CD4-positive, alpha-beta T cell treated with Interferon alpha-2 for 1 hour (primary cell): ENCODE results near the gene SYCP2L.

Experiments
- DNase-seq, 2 donors: peaks; one replicate each; pipeline ENCODE4 v3.0.0-alpha.2; 2020 to 2022

SYCP2L gene

GRCh38 chr6:11011787-11012234 lies 125.0 kb downstream of the SYCP2L start:
- DNase-seq: no peak

- no peak for DNase-seq
These were observed 125.5 kb downstream of the SYCP2L start for GRCh38 chr6:11012295-11012754.

DNA sequence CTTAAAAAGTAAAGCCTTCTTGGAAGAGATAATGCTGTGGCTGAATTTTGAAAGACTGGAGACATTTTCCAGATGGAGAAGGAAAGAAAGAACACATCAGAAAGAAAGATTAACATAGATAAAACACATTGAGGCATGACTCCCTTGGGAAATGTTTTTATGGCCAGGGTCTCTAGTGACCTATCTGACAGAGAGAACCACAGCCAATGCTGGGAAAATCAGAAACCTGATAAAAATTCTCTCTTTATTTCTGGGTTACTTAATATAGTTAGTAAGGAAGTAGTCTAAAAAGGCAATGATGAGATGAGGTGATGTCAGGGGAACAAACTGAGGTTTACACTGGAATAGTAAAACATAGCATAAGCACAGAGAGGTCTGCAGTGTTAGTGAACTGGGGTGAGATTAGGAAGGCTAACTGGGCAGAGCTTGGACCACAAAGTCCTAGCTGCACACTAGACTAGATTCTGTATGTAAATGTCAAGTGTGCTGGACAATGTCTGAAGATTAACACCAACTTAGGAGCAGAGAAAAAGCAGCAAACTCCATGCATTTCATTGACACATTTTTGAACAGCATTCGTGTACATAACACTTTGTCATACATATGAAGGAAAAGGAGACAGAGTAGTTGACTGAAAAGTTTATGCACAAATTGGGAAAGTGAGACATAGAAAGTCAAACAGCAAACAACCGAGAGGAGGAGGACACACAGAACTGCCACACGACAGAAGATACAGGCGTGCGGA lies 126.3 kb downstream of the SYCP2L start:
- no peak for DNase-seq

- no peak for DNase-seq
These were observed 126.8 kb downstream of the SYCP2L start for GRCh38 chr6:11013721-11014070.

DNA sequence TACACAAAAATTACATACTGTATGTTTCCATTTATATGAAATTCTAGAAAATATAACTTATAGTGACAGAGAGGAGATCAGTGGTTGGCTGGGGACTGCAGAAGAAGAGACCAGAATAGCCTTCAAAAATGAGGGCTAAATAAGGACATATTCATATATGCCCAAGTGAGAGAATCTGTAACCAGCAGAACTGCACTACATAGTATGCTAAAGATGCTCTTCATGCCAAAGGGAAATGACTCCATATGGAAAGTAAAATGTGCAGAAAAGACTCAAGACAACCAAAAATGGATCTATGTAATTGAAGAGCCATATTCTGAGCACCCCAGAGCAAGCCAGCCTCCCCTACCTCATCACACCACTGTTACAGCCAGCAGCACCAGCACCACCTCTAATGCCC lies 128.2 kb downstream of the SYCP2L start:
- DNase-seq: no peak

DNA sequence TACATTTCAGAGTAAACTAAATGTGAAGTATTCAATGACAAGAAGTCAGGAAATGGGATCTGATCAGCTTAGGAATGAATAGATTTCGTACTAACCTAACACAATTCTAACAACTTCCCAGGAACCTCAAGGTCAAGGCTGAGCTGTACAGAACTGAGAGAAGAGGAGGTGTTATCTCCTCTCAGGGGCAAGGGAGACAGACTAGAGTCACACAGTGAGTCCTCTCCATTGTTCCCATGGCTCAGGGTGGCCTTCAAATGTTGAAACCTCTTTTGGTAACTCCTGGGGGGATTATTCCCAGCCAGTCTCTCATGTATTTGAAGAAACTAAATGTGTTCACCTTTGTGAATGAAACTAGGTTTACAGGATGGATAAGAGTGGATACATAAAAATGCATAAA lies 129.6 kb downstream of the SYCP2L start:
- no peak for DNase-seq

DNA sequence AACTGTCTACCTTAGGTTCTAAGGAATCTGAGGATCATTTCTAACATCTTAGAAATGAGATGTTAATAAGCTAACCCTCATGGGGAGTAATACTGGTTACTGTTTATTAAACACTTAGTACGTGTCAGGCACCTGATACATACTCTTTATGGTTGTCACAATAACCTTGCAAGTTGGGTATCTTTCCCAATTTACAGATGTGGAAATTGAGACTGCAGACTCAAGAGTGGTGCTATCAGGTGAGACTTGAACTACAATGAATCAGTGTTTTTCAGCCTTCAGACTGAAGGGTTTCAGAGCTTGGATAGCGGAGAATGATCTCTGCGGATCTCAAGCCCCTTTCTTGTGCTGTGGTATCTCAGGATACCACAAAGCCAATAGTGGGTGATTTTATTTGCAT lies 130.2 kb downstream of the SYCP2L start:
- DNase-seq: no peak

- no peak for DNase-seq
These were observed 131.4 kb downstream of the SYCP2L start for GRCh38 chr6:11018225-11018624.

- DNase-seq: no peak
These were observed 134.2 kb downstream of the SYCP2L start for GRCh38 chr6:11021003-11021402.

DNA sequence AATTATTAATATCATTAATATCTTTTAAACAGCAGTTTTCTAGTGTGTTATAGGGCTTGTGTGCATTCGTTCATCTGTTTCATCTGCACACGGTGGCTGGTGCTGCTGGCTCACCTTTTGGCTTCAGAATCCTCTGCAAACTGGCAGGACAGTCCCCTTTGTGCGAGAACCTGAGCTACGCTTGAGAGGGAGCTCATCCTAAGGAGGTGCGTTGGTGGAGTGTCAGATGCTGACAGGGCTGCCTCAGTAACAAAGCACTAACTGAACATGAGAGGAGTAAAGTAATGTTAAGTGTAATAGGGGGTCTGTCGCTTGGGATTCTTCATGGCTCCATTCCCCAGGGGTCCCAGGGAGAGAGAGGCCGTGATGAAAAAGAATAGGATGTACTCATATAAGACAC lies 134.9 kb downstream of the SYCP2L start:
- DNase-seq: no peak

GRCh38 chr6:11023032-11023431 lies 136.2 kb downstream of the SYCP2L start:
- DNase-seq: no peak
